ENCODE results near the gene NLRX1.
A peak's percentile ranks its signal among the peaks of the same experiment; 100 is the strongest.

DNA sequence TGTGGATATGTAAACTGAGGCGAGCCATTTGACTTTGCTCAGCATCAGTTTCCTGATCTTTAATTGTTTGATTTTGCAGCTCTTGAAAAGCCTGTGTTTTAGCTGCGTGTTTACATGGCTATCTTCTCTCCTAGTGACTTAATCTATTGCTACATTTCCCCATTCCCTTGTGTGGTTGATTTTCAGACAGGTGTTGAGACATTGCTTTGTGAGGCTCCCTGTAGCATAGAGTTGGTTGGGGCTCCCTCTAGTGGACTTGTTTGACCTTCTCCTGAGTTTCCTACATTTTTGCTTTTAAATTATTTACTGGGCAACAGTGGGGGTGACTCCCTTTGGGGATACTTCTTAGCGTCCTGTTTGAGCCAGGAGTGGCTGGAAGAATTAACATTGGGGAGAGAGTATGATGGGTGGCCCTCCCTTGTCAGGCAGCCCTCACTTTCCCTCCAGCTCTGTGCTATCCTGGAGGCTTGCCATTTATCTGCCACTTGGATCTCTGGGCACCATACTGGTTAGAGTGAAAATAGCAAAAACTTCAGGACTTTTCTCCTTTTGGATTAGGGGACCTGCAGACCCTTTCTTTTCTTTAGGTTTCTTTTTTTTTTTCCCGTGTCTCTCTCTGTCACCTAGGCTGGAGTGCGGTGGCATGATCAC is 28.4 kb downstream of the NLRX1 start:
- TF ChIP-seq POLR2A (IDR thresholded peaks at IDR 0.05) (no peak), CTCF (IDR thresholded peaks at IDR 0.05) (peak; percentile 70 to 81 (median 75))
